Head of caudate nucleus (tissue), 42 donors: ENCODE data around the gene AFF1.
"Not testable (repeated sequence)": the region's sequence is repeated elsewhere in the genome, so short reads cannot be mapped to it uniquely, and the experiment has no call there.

ENCODE experiments used
- DNase-seq, 42 donors: peaks; one replicate each; pipeline versions ENCODE4 v3.0.0 to v3.0.0-alpha.2; 2020 to 2021; ENCODE audit warnings: mixed read lengths in 7 of 42
- intact Hi-C: fragments of 100-400 bp; cut with DNase I; formaldehyde crosslinking; loops from one replicate; pipeline ENCODE4 v1.15.0; 2022

Gene AFF1

GRCh38 chr4:87065021-87065420, 130.2 kb downstream of the AFF1 start:
- intact Hi-C loops, result no loop called here

GRCh38 chr4:87066403-87067123, 131.8 kb downstream of the AFF1 start:
- intact Hi-C loops, result no loop called here
- DNase-seq, result no peak

More at GRCh38 chr4:87065021-87065420, 130.2 kb downstream of the AFF1 start:
- no peak for DNase-seq

- intact Hi-C loops, result no loop called here
- no peak for DNase-seq
These were observed 132.5 kb downstream of the AFF1 start for GRCh38 chr4:87067124-87067885.

GRCh38 chr4:87068583-87069021, 133.8 kb downstream of the AFF1 start:
- intact Hi-C loops, result no loop called here
- DNase-seq, result no peak

GRCh38 chr4:87069037-87069742, 134.4 kb downstream of the AFF1 start:
- DNase-seq, result no peak
- intact Hi-C loops, result no loop called here

GRCh38 chr4:87071401-87071800, 136.6 kb downstream of the AFF1 start:
- intact Hi-C loops, result no loop called here
- DNase-seq, result no peak

- DNase-seq, intact Hi-C loops: not testable (repeated sequence)
These were observed 137.7 kb downstream of the AFF1 start for GRCh38 chr4:87072545-87072944.

- intact Hi-C loops, result no loop called here
- peak in 41 of 42 donors; percentile 26 to 82 (median 62) for DNase-seq
These were observed 138.6 kb downstream of the AFF1 start for GRCh38 chr4:87073199-87074120.

GRCh38 chr4:87074121-87074488, 139.3 kb downstream of the AFF1 start:
- DNase-seq, result no peak
- intact Hi-C loops, result no loop called here

GRCh38 chr4:87075876-87076275, 141.1 kb downstream of the AFF1 start:
- DNase-seq, result no peak
- intact Hi-C loops, result no loop called here

GRCh38 chr4:87076690-87077358, 142.0 kb downstream of the AFF1 start:
- DNase-seq, result peak in 1 of 42 donors; percentile 25
- intact Hi-C loops, result no loop called here

GRCh38 chr4:87077914-87078585, 143.2 kb downstream of the AFF1 start:
- peak in 27 of 42 donors; percentile 14 to 82 (median 52) for DNase-seq
- intact Hi-C loops, result no loop called here

- intact Hi-C loops, result no loop called here
- peak in 4 of 42 donors; percentile 20 to 69 (median 36) for DNase-seq
These were observed 144.2 kb downstream of the AFF1 start for GRCh38 chr4:87078987-87079486.

GRCh38 chr4:87079967-87080366, 145.2 kb downstream of the AFF1 start:
- intact Hi-C loops, result no loop called here
- DNase-seq, result no peak

GRCh38 chr4:87080462-87080861, 145.7 kb downstream of the AFF1 start:
- intact Hi-C loops, result no loop called here

GRCh38 chr4:87081826-87082225, 147.0 kb downstream of the AFF1 start:
- no peak for DNase-seq

More at GRCh38 chr4:87080462-87080861, 145.7 kb downstream of the AFF1 start:
- DNase-seq, result no peak

GRCh38 chr4:87085732-87086131, 150.9 kb downstream of the AFF1 start:
- intact Hi-C loops, DNase-seq: not testable (repeated sequence)

More at GRCh38 chr4:87081826-87082225, 147.0 kb downstream of the AFF1 start:
- intact Hi-C loops, result no loop called here
